Psoas muscle (tissue), 8 donors: ENCODE results near the gene SELENOI. TPM values are rescaled to one million over a fixed set of nuclear protein-coding genes. Genes with fewer than 3 reads are reported as not detected.
A peak's percentile ranks its signal among the peaks of the same experiment; 100 is the strongest.
"Not testable (repeated sequence)": the region's sequence is repeated elsewhere in the genome, so short reads cannot be mapped to it uniquely, and the experiment has no call there.

Experiments
- ATAC-seq, 4 donors: fragments of 200-7000 bp; cut with Tn5 transposase; one replicate each; pipeline ENCODE4 v1.9.1; 2020; ENCODE audit warnings: moderate library complexity in 3 of 4, mild to moderate bottlenecking in 2 of 4
- DNase-seq, 2 donors: peaks; one replicate each; pipeline ENCODE4 v3.0.0-alpha.2; 2020
- H3K27ac ChIP-seq: fragments of 200-600 bp; one replicate; pipeline ENCODE4 v1.8.0; 2022
- H3K27me3 ChIP-seq, 3 donors: fragments of 200-600 bp in 1 of 3; one replicate each; pipeline versions ENCODE4 v1.6.1 to v1.8.0; 2013 to 2022; ENCODE audit warnings: low read length in 2 of 3, mild to moderate bottlenecking in 2 of 3, moderate library complexity in 1 of 3; ENCODE audit not compliant: insufficient read depth in 3 of 3
- H3K36me3 ChIP-seq, 2 donors: fragments of 200-600 bp in 1 of 2; one replicate each; pipeline versions ENCODE4 v1.6.1 to v1.8.0; 2013 to 2022; ENCODE audit warnings: low read depth in 1 of 2, mild to moderate bottlenecking in 1 of 2, moderate library complexity in 1 of 2; ENCODE audit not compliant: insufficient read depth in 1 of 2
- H3K4me1 ChIP-seq: fragments of 200-600 bp; one replicate; pipeline ENCODE4 v1.8.0; 2022
- H3K4me3 ChIP-seq: fragments of 200-600 bp; one replicate; pipeline ENCODE4 v1.8.0; 2022; ENCODE audit warnings: mild to moderate bottlenecking
- H3K9me3 ChIP-seq: fragments of 200-600 bp; one replicate; pipeline ENCODE4 v1.8.0; 2022
- CTCF ChIP-seq: fragments of 200-600 bp; IDR thresholded peaks from one replicate; pipeline ENCODE4 v1.8.0; 2022; ENCODE audit warnings: antibody characterized with exemption
- WGBS, 3 donors: extraction: QIAGEN DNeasy Blood & Tissue Kit; methylation state at CpG; one replicate each; pipeline versions ENCODE4 v1.1.6 to v1.1.7; 2013; 5-methylcytosine and 5-hydroxymethylcytosine counted together
- intact Hi-C, 2 donors: fragments of 100-400 bp; cut with DNase I; formaldehyde crosslinking; loops; one replicate each; pipeline versions ENCODE4 v1.11.0 to v1.14.2; 2022
- polyA plus RNA-seq, 3 donors: library from polyadenylated mRNA; stranded (reverse); fragments of 200-250 nt; gene quantifications; one replicate each; pipeline ENCODE4 v1.2.3, GENCODE V29; 2013
- total RNA-seq, 4 donors: library from RNA; stranded (reverse); fragmentation: NEBNext Ultra II Directional in 2 of 4; extraction: Animal tissue kit (Norgen Biotek cat#: 25700) in 2 of 4; gene quantifications; one replicate each; pipeline versions ENCODE4 v1.2.1 to v1.2.4, GENCODE V29; 2021 to 2023
- donor health status: healthy with polysubstance abuse.
- donor health status: DM: no; HTN: no; CAD: no; lungs with moderate emphysema.
- donor health status: Bipolar disorder and iron deficiency.
- donor health status: healthy.
- donor health status: DM: yes; HTN: yes; CAD: no.
- donor health status: DM: no; HTN: no; CAD: no.
- donor health status: DM: no; HTN: no; CAD: no.
- donor health status: DM: yes; HTN: yes; CAD: no.

Gene SELENOI
- total and polyA plus RNA-seq, 7 donors = 3.7 to 40.5 (median 15.7) TPM

GRCh38 chr2:26325851-26326250 is 20.1 kb upstream of the SELENOI start:
- DNase-seq (no peak), ATAC-seq (no peak)
- TF ChIP-seq CTCF = no peak
- Histone ChIP-seq H3K9me3 (no peaks in the 10 kb centered on the region), H3K4me3 (no peak overlapping the region), H3K27ac (no peak overlapping the region), H3K27me3 (no peaks in the 10 kb centered on the region), H3K4me1 (peaks cover 3% of the 10 kb centered on the region), H3K36me3 (no peaks in the 10 kb centered on the region)
- intact Hi-C loops = loop anchor here in 1 of 2 donors (5.0 kb wide), 1 partner anchor 84 kb away; the partner anchor contains the start of genes HADHA and HADHB
- WGBS, 3 donors = 67 to 76% (median 76%) methylated on average over 4 of the region's 4 CpGs

- Histone ChIP-seq H3K9me3 (no peaks in the 10 kb centered on the region), H3K27me3 (no peaks in the 10 kb centered on the region), H3K36me3 (no peaks in the 10 kb centered on the region), H3K4me1 (peaks cover 3% of the 10 kb centered on the region), H3K4me3 (no peak overlapping the region), H3K27ac (no peak overlapping the region)
- no peak for TF ChIP-seq CTCF
- WGBS, 3 donors = 91 to 100% (median 98%) methylated on average over 1 of the region's 1 CpG
- DNase-seq = no peak
- intact Hi-C loops = loop anchor here in 1 of 2 donors (5.0 kb wide), 1 partner anchor 84 kb away; the partner anchor contains the start of genes HADHA and HADHB
- no peak for ATAC-seq
Measured at GRCh38 chr2:26326514-26326913, 19.4 kb upstream of the SELENOI start.

- Histone ChIP-seq H3K36me3 (no peaks in the 10 kb centered on the region), H3K27me3 (no peaks in the 10 kb centered on the region), H3K4me3 (no peak overlapping the region), H3K4me1 (peaks cover 3% of the 10 kb centered on the region), H3K27ac (no peak overlapping the region), H3K9me3 (no peaks in the 10 kb centered on the region)
- 59 to 66% (median 63%) methylated on average over 5 of the region's 5 CpGs for WGBS, 3 donors
- intact Hi-C loops = loop anchor here in 1 of 2 donors (5.0 kb wide), 1 partner anchor 85 kb away; the partner anchor contains the start of genes HADHA and HADHB
- DNase-seq = no peak
- TF ChIP-seq CTCF = no peak
- ATAC-seq = no peak
Measured at GRCh38 chr2:26327291-26328272, 18.4 kb upstream of the SELENOI start.

- H3K4me3 ChIP-seq, H3K36me3 ChIP-seq, DNase-seq, H3K27me3 ChIP-seq, H3K27ac ChIP-seq, ATAC-seq, H3K4me1 ChIP-seq, H3K9me3 ChIP-seq: not testable (repeated sequence)
- 90 to 95% (median 91%) methylated on average over 4 of the region's 4 CpGs for WGBS, 3 donors
- intact Hi-C loops = loop anchor here in 1 of 2 donors (5.0 kb wide), 1 partner anchor 87 kb away; the partner anchor contains the start of genes HADHA and HADHB
Measured at GRCh38 chr2:26329083-26329482, 16.9 kb upstream of the SELENOI start.

GRCh38 chr2:26330114-26330549 is 15.8 kb upstream of the SELENOI start:
- intact Hi-C loops = loop anchor here in 1 of 2 donors (5.0 kb wide), 1 partner anchor 93 kb away; no protein-coding TSS in a partner anchor
- DNase-seq = peak; percentile 90 to 93

More at GRCh38 chr2:26330114-26330549, 15.8 kb upstream of the SELENOI start:
- Histone ChIP-seq H3K36me3 (no peaks in the 10 kb centered on the region), H3K27me3 (no peaks in the 10 kb centered on the region), H3K4me1 (peaks cover 3% of the 10 kb centered on the region), H3K27ac (no peak overlapping the region), H3K4me3 (no peak overlapping the region), H3K9me3 (no peaks in the 10 kb centered on the region)
- WGBS, 3 donors = 1 to 2% (median 1%) methylated on average over 7 of the region's 7 CpGs
- TF ChIP-seq CTCF = peak; percentile 86
- ATAC-seq = peak; percentile 91 to 98 (median 95)
